CD4-positive, alpha-beta T cell treated with Interleukin-2 at 100 ng/mL for 4 hours (primary cell): Measurements from ENCODE around the gene HERC3.

Experiments
- DNase-seq: peaks from one replicate; pipeline ENCODE4 v3.0.0-alpha.2; 2020; ENCODE audit warnings: low spot score

The HERC3 gene

DNA sequence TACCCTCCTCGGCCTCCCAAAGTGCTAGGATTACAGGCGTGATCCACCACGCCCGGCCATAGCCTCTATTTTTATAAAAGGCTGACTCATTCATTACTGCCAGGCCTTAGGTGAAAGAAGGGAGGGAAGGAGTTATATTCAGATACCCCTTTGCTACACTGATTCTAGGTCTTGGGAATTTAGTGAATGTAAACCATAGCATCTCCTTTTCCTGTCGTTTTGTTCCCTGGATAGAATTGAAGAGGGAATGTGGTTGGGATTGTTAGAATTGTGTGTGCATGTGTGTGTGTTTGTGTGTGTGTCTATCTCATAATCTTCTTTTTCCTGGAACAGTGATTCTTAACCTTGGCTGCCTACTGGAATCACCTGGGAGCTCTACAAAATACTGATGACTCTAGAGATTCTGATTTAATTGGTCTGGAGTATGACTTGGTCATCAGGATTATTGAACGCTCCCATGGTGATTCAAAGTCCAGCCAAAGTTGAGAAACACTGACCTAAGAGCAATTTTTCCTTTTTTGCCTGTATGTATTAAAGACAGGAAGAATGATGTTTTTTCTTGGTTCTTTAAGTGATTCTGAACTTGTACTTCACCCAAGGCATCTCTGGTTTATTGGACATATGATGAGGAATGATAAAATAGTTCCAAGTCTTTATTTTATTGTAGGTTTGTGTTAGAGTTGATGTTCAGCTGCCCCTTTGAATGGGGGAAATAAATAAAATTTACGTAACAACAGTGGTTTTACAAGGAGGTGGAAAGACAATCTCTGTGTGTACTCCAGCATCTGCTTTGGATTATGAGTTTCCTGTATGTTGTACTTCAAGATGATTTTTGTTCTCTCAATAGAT is 68.4 kb downstream of the HERC3 start:
- no peak for DNase-seq

DNA sequence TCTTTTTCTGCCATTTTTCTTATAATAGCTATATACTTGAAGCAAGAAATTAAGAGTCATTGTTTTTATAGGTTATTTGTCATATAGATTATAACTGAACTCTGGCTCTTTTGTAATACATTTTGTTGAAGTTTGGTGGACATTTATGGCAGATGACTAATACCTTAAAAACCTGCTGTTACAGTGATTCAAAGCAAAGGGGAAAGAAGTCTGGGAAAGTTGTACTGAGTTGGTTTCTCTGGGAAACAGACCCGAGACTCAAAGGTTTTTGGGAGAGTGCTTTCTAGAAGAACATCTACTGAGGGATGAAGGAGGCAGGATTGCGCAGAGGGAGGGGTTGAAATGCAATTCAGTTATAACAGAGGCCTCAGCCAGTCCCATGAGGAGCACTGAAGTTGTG is 69.5 kb downstream of the HERC3 start:
- DNase-seq = no peak

DNA sequence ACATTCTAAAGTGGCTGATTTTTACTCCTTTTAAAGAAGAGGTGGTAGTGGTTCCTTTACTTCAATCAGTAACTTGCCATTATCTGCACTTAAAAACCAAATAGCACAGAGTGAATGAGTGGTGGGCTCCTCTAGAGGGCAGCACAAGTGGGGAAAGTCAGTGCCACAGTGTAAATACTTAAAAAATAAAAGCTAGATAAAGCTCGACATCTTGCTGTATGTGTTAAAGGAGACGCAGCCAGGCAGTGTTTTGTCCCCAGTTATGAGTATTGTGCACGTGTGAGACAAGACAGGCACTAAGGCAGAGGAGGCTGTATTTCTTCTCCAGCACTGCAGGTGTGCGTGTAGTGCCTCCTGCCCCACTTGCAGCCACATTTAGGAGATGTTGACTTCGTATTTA is 80.7 kb downstream of the HERC3 start:
- peak; percentile 37 for DNase-seq

DNA sequence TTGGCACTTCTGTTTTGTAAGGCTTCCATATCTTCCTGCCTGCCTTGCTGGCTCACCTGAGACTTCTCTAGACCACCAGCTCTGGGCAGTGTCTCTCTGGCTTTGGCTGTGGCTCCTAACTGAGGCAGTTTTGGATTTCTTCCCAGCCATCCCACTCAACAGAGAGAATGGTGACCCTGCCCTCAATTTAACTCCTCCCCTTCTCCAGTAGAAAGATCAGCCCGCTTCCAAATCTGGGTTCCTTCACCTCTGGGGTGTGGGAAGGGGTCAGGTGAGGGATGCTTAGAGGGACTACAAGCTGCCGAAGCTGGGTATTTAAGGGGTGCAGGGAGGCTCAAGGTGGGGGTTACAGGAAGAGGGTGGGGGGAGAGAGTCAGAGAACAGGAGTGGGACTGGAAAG is 81.6 kb downstream of the HERC3 start:
- DNase-seq = no peak

DNA sequence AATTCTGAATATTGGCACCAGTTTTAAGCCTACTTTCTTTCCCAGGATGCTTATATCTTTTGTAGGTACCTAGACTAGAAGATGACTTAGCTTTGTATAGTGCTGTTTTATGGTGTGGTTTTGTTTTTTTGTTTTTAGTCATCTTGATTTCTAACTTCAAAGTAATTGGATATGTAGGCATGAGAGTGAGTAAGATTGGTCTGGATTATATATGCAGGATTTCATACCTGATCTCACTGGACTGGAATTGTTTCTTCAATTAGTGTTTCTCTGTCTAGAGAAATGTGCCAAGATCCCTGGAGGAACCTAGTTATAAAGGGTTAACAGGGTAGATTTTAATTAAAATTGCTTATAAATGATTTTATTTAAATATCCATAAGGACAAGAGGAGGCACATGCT is 82.3 kb downstream of the HERC3 start:
- no peak for DNase-seq

DNA sequence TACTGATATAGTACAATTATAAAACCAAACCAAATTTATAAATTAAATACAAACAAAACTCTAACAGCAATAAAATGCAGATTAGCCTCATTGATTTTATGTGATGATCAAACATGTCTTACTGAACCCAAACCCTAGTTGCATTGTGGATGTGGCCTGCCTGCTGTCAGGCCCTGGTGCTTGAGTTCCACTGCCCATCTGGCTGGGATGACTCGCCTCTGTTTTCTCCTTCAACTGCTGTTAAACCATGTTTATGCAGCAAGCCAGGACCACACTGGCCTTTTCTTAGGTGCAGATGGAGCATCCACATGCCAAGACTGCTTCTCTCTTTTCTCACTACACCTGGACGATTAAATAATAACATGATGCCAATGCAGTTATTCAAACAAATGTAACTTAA is 82.7 kb downstream of the HERC3 start:
- no peak for DNase-seq

DNA sequence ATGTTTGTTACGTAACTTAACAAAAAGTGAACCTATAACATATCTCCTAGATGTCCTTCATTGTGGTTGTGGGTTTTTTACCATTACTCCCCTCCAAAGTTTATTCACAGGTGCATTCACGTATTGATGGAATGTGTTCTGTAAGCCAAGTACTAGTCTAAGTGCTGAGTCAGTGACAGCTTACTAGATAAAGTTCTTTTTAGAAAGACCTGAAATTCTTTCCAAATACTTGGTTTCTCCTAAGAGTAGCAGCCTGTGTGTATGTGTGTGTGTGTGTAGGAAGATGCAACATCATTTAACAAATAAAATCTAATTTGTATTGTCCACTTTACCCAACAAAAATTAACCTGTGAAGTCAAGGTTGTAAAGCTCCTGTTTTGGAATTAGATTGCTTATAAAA is 83.3 kb downstream of the HERC3 start:
- DNase-seq = no peak

DNA sequence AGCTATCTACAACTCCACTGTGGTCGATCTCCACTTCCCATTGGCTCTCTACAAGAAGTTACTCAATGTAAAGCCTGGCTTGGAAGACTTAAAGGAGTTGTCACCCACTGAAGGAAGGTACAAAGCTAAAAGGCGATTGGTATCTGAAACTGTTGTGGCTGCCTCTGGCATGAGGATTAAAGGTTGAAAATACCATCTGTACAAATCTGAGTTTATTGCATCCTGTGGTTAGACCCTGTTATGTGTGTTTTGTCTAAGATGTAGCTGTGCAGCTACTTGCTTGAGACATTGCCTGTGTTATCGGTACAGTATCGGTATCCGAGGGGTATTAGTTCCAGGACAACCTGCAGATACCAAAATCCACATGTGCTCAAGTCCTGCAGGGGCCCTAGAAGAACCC is 88.9 kb downstream of the HERC3 start:
- DNase-seq = no peak

DNA sequence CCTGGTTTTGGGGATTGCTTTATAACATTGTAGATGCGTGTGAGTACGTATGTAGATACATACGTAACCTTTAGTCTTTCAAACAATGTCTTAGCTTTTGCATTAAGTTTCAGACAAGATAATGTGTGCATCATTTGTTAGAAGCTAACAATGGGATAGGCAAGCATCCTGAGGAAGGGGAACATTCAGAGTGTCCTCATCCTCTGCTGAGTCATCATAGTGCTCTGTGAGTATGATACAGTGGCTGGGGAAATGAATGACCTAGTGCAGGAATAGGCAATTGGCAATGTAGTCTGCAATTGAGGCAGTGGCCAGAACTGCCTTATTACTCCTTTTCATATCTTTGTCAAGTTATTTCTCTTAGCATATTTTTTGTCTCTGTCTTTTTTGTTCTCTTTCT is 98.1 kb downstream of the HERC3 start:
- DNase-seq = no peak

DNA sequence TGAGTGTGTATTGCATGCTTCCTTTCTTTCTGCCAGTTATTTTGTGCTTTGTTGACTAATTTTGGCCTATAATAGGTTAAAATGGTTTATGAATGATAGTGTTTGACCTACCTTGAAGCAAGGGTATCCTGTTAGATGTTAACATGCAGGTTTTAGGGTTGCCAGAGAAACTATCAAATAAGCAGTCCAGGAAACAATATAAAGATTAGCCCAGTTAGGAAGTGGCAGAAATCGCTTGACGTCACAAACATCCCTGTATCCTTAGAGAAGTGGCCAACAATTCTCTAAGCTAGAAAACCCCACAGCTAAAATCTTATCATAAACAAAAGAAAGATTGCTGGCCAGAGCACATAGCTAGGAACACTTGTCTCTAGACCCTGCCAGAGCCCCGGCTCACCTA is 101.5 kb downstream of the HERC3 start:
- DNase-seq = no peak

DNA sequence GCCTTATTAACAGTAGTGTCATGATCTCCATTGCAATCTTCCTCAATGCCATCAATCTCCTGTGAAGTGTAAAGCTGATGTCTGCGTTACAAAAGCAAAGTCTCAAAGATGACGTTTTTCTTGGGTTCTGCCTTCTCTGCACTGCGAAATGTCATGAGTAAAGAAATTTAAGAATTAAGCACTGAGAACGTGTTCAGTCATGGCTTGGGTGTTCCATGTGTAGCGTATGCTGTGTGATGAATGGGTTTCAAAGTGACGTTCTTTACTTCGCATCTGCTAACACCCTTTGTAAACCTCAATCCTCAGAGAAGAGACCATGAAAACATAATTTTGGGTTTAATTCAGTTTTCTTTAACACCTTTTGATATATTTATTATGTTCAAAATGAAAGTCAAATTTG is 104.3 kb downstream of the HERC3 start:
- DNase-seq = no peak

DNA sequence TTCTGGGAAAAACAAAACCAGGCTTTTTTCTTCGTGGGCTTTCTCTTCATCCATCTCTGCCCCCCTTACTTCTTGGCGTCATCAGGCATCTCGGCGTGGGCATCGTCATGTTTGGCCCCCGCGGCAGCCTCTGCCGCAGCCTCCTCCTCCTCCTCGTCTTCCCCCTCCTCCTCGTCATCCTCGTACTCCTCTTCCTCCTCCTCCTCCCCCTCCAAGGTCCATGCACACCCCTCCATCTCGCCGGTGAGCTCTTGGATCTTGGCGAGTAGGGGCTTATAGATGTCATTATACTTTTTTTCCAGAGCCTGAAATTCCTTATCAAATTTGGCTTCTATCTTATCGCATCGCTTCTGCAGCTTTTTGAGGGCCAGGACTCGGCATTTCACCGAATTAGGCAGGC is 104.9 kb downstream of the HERC3 start:
- peak; percentile 11 for DNase-seq

DNA sequence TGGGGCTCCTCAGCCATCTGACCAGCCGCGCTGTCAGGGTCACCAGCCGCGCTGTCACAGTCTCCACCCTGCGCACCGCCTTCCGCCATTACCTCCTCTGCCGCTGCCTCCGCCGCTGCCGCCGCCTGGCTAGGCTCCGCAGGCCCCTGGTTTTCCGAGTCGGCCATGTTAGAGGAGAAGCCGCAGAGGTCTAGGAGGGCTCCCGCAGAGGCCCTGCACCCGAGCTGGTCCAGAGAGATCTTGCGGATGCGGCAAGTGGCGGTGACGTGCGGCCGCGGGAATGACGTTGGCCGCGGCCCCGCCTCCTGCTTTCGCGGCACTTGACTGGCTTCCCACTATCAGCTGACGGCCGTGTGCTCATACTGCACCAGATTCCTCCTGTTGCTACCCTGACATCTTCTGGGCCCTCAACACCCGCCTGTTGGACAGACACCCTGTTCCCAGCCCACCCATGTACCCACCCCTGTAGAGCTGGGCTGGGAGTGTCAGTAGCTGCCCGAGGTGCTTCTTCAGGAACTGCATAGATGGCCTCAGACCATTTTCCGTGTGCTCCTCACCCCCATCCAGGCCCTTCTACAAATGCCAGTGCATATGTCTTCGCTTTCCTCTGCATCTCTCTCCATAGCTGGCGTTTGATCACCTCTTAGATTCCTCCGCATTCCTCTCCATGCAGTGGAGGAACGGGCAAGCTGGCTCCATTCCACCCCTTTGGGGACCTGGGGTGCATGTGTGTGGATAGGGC is 105.5 kb downstream of the HERC3 start, which contains the start of gene NAP1L5:
NAP1L5 (minus strand) TSS at position 242 of the 742 bp plus-strand sequence; CDS start at position 167, 75 bp downstream.
- DNase-seq = peak; percentile 61

DNA sequence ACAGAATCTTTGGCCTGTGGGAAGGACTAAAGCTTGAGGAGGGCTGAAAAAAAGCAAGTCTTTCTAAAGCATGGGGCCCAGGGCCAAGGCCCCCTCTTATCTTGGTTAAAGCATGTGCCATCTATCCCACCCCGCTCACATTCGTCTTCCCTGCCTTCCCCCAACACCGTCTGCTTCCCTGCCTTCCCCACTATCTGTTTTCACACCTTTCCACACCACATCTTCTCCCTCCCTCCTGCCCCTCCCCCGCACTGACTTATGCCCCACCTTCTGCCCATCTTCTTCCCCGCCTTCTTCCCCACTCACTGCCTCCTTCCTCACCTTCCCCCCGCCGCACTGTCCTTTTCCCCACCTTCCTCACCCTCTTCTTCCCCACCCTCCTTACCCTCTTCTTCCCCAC is 106.2 kb downstream of the HERC3 start:
- no peak for DNase-seq

DNA sequence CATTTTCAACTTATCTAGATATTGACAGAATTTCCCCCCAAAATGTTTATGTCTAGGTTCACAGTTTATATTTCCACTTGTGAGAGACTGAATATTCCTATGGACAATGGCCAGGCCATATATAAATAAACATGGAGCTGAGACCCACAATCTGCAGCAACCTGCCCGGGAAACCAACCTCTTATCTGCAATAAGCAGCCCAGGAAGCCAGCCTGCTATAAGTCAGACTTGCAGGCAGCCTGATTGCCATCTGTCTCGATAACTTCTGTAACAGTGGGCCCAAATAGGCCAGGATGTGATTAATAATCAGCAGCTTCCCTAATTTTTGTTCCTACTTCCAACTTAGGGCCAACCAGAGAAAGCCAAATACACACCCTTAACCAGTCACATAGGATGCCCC is 110.5 kb downstream of the HERC3 start:
- no peak for DNase-seq

DNA sequence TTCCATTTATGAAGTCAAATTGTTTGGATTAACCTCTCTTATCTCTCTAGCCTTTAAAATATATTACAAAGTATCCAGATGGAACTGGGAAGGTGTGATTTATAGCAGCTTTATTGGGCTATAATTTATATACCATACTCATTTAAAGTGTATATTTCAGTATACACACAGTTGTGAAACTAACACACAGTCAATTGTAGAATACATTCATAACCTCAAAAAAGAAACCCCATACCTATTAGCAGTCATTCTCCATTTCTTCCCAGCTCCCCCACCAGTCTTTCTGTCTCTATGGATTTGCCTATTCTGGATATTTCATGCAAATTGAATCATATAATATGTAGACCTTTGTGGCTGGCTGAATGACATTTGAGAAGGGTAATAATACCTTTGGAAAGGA is 112.9 kb downstream of the HERC3 start:
- no peak for DNase-seq

DNA sequence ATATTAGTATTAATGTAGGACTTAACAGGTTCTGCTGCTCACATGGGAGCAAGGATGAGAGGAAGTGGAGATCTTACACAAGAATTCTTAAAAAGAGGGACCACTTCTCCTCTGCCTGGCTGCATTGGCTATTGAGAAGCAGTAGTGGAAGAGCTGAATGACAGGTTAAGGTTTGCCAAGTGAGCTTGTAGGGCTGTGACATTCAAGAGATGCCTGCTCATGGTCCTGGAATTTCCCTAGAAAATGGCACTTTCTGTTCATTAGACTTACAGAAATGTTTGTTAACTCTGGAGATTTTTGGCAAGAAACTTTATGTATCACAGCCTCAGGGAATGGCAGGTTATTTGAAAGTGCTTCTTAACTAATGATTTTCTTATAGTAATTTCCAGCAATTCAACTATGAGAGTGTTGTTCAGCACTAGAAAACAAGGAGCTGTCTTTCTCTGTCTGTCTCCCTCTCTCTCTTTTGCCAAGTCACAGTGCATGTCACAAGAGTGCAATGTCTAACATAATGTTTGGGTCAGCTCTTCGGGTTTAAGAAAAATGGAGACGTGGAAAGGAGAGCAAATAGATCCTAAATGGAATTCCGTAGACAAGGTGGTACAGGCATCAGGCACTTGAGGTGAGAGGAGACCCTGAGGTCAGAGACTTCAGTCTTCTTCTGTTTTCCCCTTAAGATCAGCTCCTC is 113.7 kb downstream of the HERC3 start:
- no peak for DNase-seq

DNA sequence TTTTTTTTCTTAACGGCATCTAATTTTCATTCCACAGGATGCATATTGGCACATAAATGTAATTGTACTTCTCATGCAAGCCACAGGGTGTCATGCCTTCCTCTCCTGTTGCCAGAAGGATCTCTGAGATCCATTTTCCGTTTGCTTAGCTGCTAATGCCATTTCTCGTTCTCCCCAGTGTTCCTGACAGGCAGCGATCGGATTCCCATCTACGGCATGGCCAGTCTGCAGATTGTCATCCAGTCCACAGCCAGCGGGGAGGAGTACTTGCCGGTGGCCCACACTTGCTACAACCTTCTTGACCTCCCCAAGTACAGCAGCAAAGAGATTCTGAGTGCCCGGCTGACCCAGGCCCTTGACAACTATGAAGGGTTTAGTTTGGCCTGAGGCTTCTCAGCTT is 114.3 kb downstream of the HERC3 start:
- DNase-seq = no peak

DNA sequence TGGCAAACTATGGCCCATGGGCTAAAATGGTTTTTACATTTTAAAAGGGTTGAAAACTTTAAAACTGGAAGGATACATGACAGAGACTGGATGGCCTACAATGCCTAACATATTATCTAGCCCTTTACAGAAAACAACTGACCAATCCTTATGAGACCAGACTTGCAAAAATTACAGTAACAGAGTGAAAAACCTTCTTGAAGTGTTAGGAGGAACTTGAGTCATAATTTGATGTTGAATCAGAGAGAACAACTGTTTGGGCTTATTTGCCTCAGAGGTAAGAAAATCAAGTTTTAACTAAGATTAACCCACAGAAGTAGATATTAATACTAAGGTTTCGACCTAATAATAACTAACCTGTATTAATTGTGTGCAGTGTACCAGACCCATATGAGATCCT is 117.7 kb downstream of the HERC3 start:
- DNase-seq = no peak

DNA sequence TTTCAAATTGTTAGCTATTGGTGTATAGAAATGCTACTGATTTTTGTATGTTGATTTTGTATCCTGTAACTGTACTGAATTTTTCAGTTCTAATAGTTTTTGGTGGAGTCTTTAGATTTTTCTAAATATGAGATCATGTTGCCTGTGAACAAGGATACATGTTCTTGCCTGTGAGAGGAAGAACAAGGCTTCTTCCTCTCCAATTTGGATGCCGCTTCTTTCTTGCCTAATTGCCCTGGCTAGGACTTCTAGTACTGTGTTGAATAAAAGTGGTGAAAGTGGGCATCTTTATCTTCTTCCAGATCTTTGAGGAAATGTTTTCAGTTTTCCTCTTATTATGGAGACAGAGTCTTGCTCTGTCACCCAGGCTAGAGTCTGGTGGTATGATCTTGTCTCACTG is 121.5 kb downstream of the HERC3 start:
- DNase-seq = no peak

DNA sequence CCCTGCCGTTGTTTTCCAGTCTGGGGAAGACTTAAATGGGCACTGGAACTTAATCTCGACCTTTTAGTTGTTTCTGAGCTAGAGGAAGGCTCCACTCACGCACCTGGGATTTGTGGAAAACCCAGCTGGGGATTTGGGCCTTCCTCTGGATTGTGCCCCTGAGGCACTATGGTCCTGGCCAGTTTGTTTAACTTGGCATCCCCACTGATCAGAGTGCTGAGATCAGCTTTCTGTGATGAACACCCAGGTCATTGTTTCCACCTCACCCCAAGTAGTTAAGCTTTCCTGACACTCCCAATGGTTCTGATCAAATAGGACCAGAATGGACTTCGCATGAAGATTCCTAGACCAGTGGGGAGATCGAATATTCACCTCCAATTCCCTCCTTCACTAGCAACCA is 125.8 kb downstream of the HERC3 start:
- no peak for DNase-seq

DNA sequence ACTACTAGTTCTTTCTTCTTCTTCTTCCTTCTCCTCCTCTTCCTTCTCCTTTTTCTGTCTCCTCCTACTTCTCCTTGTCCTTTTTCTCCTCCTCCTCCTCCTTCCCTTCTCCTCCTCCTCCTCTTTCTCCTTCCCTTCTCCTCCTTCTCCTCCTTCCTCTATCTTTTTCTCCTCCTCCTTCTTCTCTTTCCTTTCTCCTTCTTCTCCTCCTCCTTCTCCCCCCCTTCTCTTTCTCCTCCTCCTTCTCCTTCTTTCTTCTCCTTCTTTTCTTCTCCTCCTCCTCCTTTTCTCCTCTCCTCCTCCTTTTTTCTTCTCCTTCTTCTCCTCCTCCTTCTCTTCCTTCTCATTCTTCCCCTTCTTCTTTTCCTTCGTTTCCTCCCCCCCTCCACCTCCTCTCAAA is 127.1 kb downstream of the HERC3 start:
- no peak for DNase-seq
